HG03159 (cell line): ENCODE data around the gene MORN5.

Experiments
- ATAC-seq: cut with Tn5 transposase; IDR thresholded peaks from one replicate; pipeline ENCODE4 v1.9.1; 2021; ENCODE audit warnings: mild to moderate bottlenecking, moderate library complexity; ENCODE audit not compliant: unreplicated experiment

The MORN5 gene

GRCh38 chr9:122213589-122214413, 54.1 kb downstream of the MORN5 start:
- no peak for ATAC-seq

GRCh38 chr9:122214507-122214906, 54.8 kb downstream of the MORN5 start:
- ATAC-seq: no peak

GRCh38 chr9:122215663-122216062, 56.0 kb downstream of the MORN5 start:
- ATAC-seq: no peak

- ATAC-seq: no peak
Measured at GRCh38 chr9:122216138-122216797, 56.6 kb downstream of the MORN5 start.

GRCh38 chr9:122216798-122217418, 57.2 kb downstream of the MORN5 start:
- no peak for ATAC-seq

- no peak for ATAC-seq
Measured at GRCh38 chr9:122217640-122218039, 57.9 kb downstream of the MORN5 start.

GRCh38 chr9:122218071-122218934, 58.6 kb downstream of the MORN5 start:
- ATAC-seq: no peak

- no peak for ATAC-seq
Measured at GRCh38 chr9:122218935-122219855, 59.5 kb downstream of the MORN5 start.

GRCh38 chr9:122219856-122220672, 60.4 kb downstream of the MORN5 start:
- no peak for ATAC-seq

- no peak for ATAC-seq
Measured at GRCh38 chr9:122220673-122221182, 61.0 kb downstream of the MORN5 start.

- ATAC-seq: no peak
Measured at GRCh38 chr9:122221183-122221811, 61.6 kb downstream of the MORN5 start.

- no peak for ATAC-seq
Measured at GRCh38 chr9:122222791-122223190, 63.1 kb downstream of the MORN5 start.

GRCh38 chr9:122223435-122223834, 63.7 kb downstream of the MORN5 start:
- no peak for ATAC-seq

- no peak for ATAC-seq
Measured at GRCh38 chr9:122225312-122226141, 65.8 kb downstream of the MORN5 start.

- no peak for ATAC-seq
Measured at GRCh38 chr9:122226142-122226757, 66.5 kb downstream of the MORN5 start.

- ATAC-seq: no peak
Measured at GRCh38 chr9:122226758-122227574, 67.3 kb downstream of the MORN5 start.
